ENCODE data around the gene ZNF215.
"Not testable (repeated sequence)": the region's sequence is repeated elsewhere in the genome, so short reads cannot be mapped to it uniquely, and the experiment has no call there.

Gene ZNF215

GRCh38 chr11:6932145-6932544 lies 5.9 kb downstream of the ZNF215 start:
- DNase-seq (ENCODE audit: extremely low read depth in 1 of 2, low read depth in 1 of 2) = no peak

GRCh38 chr11:6941970-6942369 lies 15.7 kb downstream of the ZNF215 start:
- DNase-seq (ENCODE audit: extremely low read depth in 1 of 2, low read depth in 1 of 2) = no peak

GRCh38 chr11:6943131-6943530 lies 16.9 kb downstream of the ZNF215 start:
- no peak for DNase-seq (ENCODE audit: extremely low read depth in 1 of 2, low read depth in 1 of 2)

GRCh38 chr11:6954248-6954647 lies 28.0 kb downstream of the ZNF215 start:
- not testable (repeated sequence) for DNase-seq (ENCODE audit: extremely low read depth in 1 of 2, low read depth in 1 of 2)

GRCh38 chr11:6962141-6962540 lies 35.9 kb downstream of the ZNF215 start:
- no peak for DNase-seq (ENCODE audit: extremely low read depth in 1 of 2, low read depth in 1 of 2)

GRCh38 chr11:6962673-6963072 lies 36.4 kb downstream of the ZNF215 start:
- no peak for DNase-seq (ENCODE audit: extremely low read depth in 1 of 2, low read depth in 1 of 2)

GRCh38 chr11:6968816-6969215 lies 42.6 kb downstream of the ZNF215 start:
- no peak for DNase-seq (ENCODE audit: extremely low read depth in 1 of 2, low read depth in 1 of 2)

GRCh38 chr11:6969854-6970253 lies 43.6 kb downstream of the ZNF215 start:
- not testable (repeated sequence) for DNase-seq (ENCODE audit: extremely low read depth in 1 of 2, low read depth in 1 of 2)

- no peak for DNase-seq (ENCODE audit: extremely low read depth in 1 of 2, low read depth in 1 of 2)
Measured at GRCh38 chr11:6979365-6979764, 53.1 kb downstream of the ZNF215 start.

- DNase-seq (ENCODE audit: extremely low read depth in 1 of 2, low read depth in 1 of 2) = no peak
Measured at GRCh38 chr11:6986487-6986886, 60.3 kb downstream of the ZNF215 start.

GRCh38 chr11:6988506-6988905 lies 62.3 kb downstream of the ZNF215 start:
- DNase-seq (ENCODE audit: extremely low read depth in 1 of 2, low read depth in 1 of 2) = no peak

- DNase-seq (ENCODE audit: extremely low read depth in 1 of 2, low read depth in 1 of 2) = no peak
Measured at GRCh38 chr11:6991227-6991626, 65.0 kb downstream of the ZNF215 start.

GRCh38 chr11:6992026-6992425 lies 65.8 kb downstream of the ZNF215 start:
- no peak for DNase-seq (ENCODE audit: extremely low read depth in 1 of 2, low read depth in 1 of 2)

GRCh38 chr11:6992457-6993417 lies 66.5 kb downstream of the ZNF215 start:
- DNase-seq (ENCODE audit: extremely low read depth in 1 of 2, low read depth in 1 of 2) = no peak

- no peak for DNase-seq (ENCODE audit: extremely low read depth in 1 of 2, low read depth in 1 of 2)
Measured at GRCh38 chr11:6995703-6996102, 69.5 kb downstream of the ZNF215 start.

- DNase-seq (ENCODE audit: extremely low read depth in 1 of 2, low read depth in 1 of 2) = no peak
Measured at GRCh38 chr11:7004482-7004881, 78.3 kb downstream of the ZNF215 start.
